Panc1 (cell line): ENCODE data around the gene HCN2.

Experiments
- CTCF ChIP-seq: fragments of 450-650 bp; IDR thresholded peaks from 2 replicates; pipeline ENCODE4 v1.5.1; 2017; ENCODE audit warnings: mild to moderate bottlenecking
- POLR2AphosphoS5 ChIP-seq: IDR thresholded peaks from 2 replicates; pipeline ENCODE4 v1.6.1; 2012; ENCODE audit warnings: mild to moderate bottlenecking, low read depth, low read length, moderate library complexity
- TCF7L2 ChIP-seq: IDR thresholded peaks from 2 replicates; pipeline ENCODE4 v1.6.1; 2011; ENCODE audit warnings: mild to moderate bottlenecking, low read depth, low read length, inconsistent platforms

GRCh38 chr19:547836-548720 is 41.6 kb upstream of the HCN2 start:
- TF ChIP-seq CTCF (no peak), TCF7L2 (no peak), POLR2AphosphoS5 (no peak)
